ENCODE measurements around the gene ZNF630. TPM values are rescaled to one million over a fixed set of nuclear protein-coding genes. Genes with fewer than 3 reads are reported as not detected.

The ZNF630 gene
- total RNA-seq, 1 experiment from 2014 or later: 1.5 TPM

DNA sequence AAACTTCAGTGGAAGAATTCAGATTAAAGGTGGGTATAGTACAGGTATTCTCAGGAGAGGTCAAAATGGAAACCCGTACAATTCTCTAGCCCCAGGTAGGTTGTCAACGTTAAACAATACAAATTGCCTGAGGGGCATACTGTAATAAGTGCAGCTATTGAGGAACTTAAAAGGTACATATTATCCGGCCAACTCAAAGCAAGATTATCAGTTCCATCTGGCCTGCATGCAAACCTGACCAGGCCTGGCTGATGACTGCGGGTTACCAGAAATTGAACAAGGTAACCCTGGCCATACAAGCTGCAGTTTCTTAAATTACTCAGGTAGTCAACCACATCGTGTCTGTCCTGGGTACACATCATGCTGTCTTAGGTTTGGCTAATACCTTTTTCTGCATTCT, 12.3 kb upstream of the ZNF630 start:
- Histone ChIP-seq H3K23me2 (ENCODE audit: insufficient read length, low read depth, low read length, poor library complexity, severe bottlenecking) (no peaks in the 10 kb centered on the region), H3K18ac (ENCODE audit: insufficient read length, low read depth, low read length) (no peak overlapping the region), H3T11ph (ENCODE audit: low read length) (no peak overlapping the region), H4K8ac (replicated peaks; ENCODE audit: insufficient read length, low read depth, low read length) (no peak overlapping the region), H3K79me1 (ENCODE audit: insufficient read depth, low read depth, low read length, poor library complexity, severe bottlenecking) (no peaks in the 10 kb centered on the region), H3K27me3 (ENCODE audit: insufficient read depth, low read length) (no peaks in the 10 kb centered on the region), H4K91ac (ENCODE audit: insufficient read length, low read depth, low read length) (no peak overlapping the region), H4K5ac (ENCODE audit: insufficient read length, low read depth, low read length) (no peak overlapping the region), H3K23ac (ENCODE audit: insufficient read length, low read depth, low read length) (no peak overlapping the region), H2AFZ (ENCODE audit: low read length) (no peak overlapping the region), H3K9ac (ENCODE audit: extremely low read depth, insufficient read length, low read length) (no peak overlapping the region), H3K79me2 (ENCODE audit: insufficient read depth, low read length) (no peaks in the 10 kb centered on the region), H3K4me1 (ENCODE audit: insufficient read depth, low read length) (no peaks in the 10 kb centered on the region), H3K27ac (ENCODE audit: insufficient read length, low read depth, low read length) (no peak overlapping the region), H2BK12ac (ENCODE audit: insufficient read length, low read depth, low read length) (no peak overlapping the region), H2AK5ac (ENCODE audit: insufficient read length, low read length) (no peak overlapping the region), H3K14ac (ENCODE audit: insufficient read depth, low read length) (no peak overlapping the region), H3K4me2 (ENCODE audit: insufficient read depth, insufficient read length, low read length) (no peak overlapping the region), H4K20me1 (ENCODE audit: control insufficient read depth, insufficient read depth, insufficient read length) (no peaks in the 10 kb centered on the region), H3K56ac (ENCODE audit: insufficient read length, low read depth, low read length) (no peak overlapping the region), H2BK5ac (ENCODE audit: insufficient read length, low read length) (no peak overlapping the region), H3K9me3 (ENCODE audit: control insufficient read depth, low read depth, low read length) (peaks cover 36% of the 10 kb centered on the region), H2BK120ac (ENCODE audit: low read depth, low read length, poor library complexity, severe bottlenecking) (no peak overlapping the region), H3K4ac (ENCODE audit: low read depth, low read length) (no peak overlapping the region), H2BK15ac (ENCODE audit: low read depth, low read length) (no peak overlapping the region), H2BK20ac (ENCODE audit: low read depth, low read length, poor library complexity, severe bottlenecking) (no peak overlapping the region)
- DNase-seq: no peak
- Mint-ChIP-seq H3K27ac (no peak overlapping the region), H3K4me1 (no peaks in the 10 kb centered on the region), H3K36me3 (ENCODE audit: insufficient read depth in 1 of 3, low read depth in 3 of 3) (peaks cover 0 to 2% (median 0%) of the 10 kb centered on the region in 3 experiments; a peak in 1 of 7 replicates), H3K9me3 (peaks cover 64 to 69% of the 10 kb centered on the region in 2 experiments), H3K27me3 (ENCODE audit: low read depth) (no peaks in the 10 kb centered on the region), H3K4me3 (no peak overlapping the region)
- no CpG with 5 or more reads among the region's 5 CpGs for WGBS (ENCODE audit: extremely low coverage, insufficient read length, low lambda C conversion rate)
- TF ChIP-seq, protein P1, sequence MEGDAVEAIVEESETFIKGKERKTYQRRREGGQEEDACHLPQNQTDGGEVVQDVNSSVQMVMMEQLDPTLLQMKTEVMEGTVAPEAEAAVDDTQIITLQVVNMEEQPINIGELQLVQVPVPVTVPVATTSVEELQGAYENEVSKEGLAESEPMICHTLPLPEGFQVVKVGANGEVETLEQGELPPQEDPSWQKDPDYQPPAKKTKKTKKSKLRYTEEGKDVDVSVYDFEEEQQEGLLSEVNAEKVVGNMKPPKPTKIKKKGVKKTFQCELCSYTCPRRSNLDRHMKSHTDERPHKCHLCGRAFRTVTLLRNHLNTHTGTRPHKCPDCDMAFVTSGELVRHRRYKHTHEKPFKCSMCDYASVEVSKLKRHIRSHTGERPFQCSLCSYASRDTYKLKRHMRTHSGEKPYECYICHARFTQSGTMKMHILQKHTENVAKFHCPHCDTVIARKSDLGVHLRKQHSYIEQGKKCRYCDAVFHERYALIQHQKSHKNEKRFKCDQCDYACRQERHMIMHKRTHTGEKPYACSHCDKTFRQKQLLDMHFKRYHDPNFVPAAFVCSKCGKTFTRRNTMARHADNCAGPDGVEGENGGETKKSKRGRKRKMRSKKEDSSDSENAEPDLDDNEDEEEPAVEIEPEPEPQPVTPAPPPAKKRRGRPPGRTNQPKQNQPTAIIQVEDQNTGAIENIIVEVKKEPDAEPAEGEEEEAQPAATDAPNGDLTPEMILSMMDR (conservative IDR thresholded peaks at IDR 0.05): no peak
